Measurements from ENCODE around the gene VARS2.

DNA sequence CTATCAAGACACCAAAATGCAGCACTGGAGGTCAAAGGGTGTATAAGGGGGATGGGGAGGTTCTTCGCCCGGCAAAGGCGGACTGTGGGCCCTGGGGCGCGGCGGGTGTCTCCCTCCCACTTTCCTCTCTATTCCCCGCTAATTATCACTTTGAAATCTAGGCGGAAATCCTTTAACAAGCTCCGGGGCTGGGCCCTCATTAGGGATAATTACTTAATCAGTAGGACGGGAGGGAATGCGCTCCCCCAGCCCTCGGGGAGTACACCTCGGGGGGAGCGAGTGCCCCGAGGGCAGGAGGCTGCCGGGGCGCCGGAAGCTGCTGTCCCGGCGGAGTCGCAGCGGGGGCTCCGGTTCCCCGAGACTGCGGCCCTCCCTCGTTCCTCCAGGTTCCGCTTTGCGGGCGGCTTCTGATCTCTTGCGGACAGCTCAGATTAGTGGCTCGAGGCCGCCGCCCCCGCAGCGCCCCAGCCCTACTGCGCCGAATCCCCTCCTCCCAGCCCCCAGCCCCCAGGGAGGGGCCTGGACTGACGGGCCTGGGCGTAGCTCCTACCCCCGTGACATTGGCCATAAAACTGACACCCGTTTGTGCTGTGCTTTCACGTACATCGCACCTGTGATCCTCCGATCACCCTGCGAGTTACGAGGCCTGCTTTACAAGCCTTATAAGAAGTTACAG lies 41.5 kb downstream of the VARS2 start:
- TF ChIP-seq, protein P1, sequence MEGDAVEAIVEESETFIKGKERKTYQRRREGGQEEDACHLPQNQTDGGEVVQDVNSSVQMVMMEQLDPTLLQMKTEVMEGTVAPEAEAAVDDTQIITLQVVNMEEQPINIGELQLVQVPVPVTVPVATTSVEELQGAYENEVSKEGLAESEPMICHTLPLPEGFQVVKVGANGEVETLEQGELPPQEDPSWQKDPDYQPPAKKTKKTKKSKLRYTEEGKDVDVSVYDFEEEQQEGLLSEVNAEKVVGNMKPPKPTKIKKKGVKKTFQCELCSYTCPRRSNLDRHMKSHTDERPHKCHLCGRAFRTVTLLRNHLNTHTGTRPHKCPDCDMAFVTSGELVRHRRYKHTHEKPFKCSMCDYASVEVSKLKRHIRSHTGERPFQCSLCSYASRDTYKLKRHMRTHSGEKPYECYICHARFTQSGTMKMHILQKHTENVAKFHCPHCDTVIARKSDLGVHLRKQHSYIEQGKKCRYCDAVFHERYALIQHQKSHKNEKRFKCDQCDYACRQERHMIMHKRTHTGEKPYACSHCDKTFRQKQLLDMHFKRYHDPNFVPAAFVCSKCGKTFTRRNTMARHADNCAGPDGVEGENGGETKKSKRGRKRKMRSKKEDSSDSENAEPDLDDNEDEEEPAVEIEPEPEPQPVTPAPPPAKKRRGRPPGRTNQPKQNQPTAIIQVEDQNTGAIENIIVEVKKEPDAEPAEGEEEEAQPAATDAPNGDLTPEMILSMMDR (IDR thresholded peaks at IDR 0.05), result no peak
- no peak for TF ChIP-seq POLR2A (IDR thresholded peaks at IDR 0.05)

All from lower leg skin (tissue), 3 donors.